SK-N-MC (cell line): ENCODE results near the gene GLI1.
"Not testable (repeated sequence)": the region's sequence is repeated elsewhere in the genome, so short reads cannot be mapped to it uniquely, and the experiment has no call there.

Source experiments
- DNase-seq: peaks from one replicate; pipeline ENCODE4 v3.0.0-alpha.2; 2011; ENCODE audit warnings: low read depth, low spot score
- H3K27ac ChIP-seq: fragments of 200-600 bp; sonication (generic); 2 replicates; pipeline ENCODE4 v1.5.1; 2016; ENCODE audit warnings: mixed run types
- H3K36me3 ChIP-seq: fragments of 200-600 bp; sonication (generic); 2 replicates; pipeline ENCODE4 v1.6.1; 2017; ENCODE audit warnings: antibody characterized with exemption, low read length, mixed read lengths; ENCODE audit not compliant: insufficient read depth
- H3K4me3 ChIP-seq: fragments of 200-600 bp; sonication (generic); 2 replicates; pipeline ENCODE4 v1.5.1; 2016
- H3K9ac ChIP-seq: fragments of 200-600 bp; sonication (generic); 2 replicates; pipeline ENCODE4 v1.8.0; 2017; ENCODE audit warnings: mixed run types, mixed read lengths; ENCODE audit not compliant: insufficient read length
- H3K9me3 ChIP-seq: fragments of 200-600 bp; sonication (generic); 2 replicates; pipeline ENCODE4 v1.6.1; 2017; ENCODE audit warnings: low read depth, mild to moderate bottlenecking, antibody characterized with exemption, low read length, moderate library complexity, mixed read lengths
- EZH2 ChIP-seq: fragments of 200-600 bp; sonication (generic); IDR thresholded peaks from one replicate; pipeline ENCODE4 v1.6.1; 2017; ENCODE audit warnings: antibody characterized with exemption
- FOXP2 ChIP-seq: optimal IDR thresholded peaks from 2 replicates; pipeline ENCODE3; 2011; ENCODE audit warnings: mild to moderate bottlenecking, moderate library complexity; ENCODE audit not compliant: insufficient read depth; ENCODE audit errors: extremely low read length, control extremely low read depth
- POLR2AphosphoS5 ChIP-seq: IDR thresholded peaks from 2 replicates; pipeline ENCODE4 v1.6.1; 2012; ENCODE audit warnings: mild to moderate bottlenecking, low read depth, low read length, borderline replicate concordance

The GLI1 gene

DNA sequence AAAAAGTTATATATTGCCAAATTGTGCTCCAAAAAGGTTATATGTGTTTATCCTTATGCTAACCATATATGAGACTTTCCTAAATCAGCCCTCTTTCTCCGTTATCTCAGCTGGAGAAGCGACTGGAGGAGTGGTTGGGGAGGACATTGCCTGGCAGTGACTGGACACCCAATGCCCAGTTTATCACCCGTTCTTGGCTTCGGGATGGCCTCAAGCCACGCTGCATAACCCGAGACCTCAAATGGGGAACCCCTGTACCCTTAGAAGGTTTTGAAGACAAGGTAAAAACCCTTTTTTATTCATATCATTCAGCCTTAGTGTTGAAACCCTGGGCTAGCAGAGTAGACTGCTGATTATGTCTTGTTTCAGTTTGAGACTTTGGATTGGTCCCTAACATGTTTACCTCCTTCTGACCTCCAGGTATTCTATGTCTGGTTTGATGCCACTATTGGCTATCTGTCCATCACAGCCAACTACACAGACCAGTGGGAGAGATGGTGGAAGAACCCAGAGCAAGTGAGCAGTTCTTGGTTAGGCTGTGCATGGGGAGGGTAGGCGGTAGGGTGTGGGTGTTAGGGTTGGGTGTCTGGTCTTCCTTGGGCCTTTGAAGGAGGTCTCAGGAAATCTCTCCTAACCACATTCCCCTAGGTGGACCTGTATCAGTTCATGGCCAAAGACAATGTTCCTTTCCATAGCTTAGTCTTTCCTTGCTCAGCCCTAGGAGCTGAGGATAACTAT is 52.2 kb downstream of the GLI1 start:
- H3K27ac ChIP-seq = no peak overlapping the region
- no peak overlapping the region for H3K4me3 ChIP-seq
- H3K9me3 ChIP-seq = no peaks in the 10 kb centered on the region
- no peak for DNase-seq
- H3K9ac ChIP-seq = no peak overlapping the region
- peaks cover 81% of the 10 kb centered on the region for H3K36me3 ChIP-seq
- TF ChIP-seq FOXP2 (no peak), EZH2 (no peak), POLR2AphosphoS5 (no peak)

DNA sequence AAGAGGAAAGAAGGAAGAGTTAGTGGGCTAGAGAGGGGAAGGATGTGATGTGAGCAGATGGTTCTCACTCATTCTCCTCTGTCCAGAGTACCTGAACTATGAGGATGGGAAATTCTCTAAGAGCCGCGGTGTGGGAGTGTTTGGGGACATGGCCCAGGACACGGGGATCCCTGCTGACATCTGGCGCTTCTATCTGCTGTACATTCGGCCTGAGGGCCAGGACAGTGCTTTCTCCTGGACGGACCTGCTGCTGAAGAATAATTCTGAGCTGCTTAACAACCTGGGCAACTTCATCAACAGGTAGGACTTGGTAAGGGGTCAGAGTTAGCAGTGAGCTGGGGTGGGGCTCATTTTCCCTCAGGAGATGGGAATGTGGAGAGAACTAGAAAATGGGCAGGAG is 53.1 kb downstream of the GLI1 start:
- Histone ChIP-seq H3K36me3 (peaks cover 90% of the 10 kb centered on the region), H3K27ac (no peak overlapping the region)
- TF ChIP-seq EZH2 = no peak
- no peak for TF ChIP-seq FOXP2
- no peak for TF ChIP-seq POLR2AphosphoS5

DNA sequence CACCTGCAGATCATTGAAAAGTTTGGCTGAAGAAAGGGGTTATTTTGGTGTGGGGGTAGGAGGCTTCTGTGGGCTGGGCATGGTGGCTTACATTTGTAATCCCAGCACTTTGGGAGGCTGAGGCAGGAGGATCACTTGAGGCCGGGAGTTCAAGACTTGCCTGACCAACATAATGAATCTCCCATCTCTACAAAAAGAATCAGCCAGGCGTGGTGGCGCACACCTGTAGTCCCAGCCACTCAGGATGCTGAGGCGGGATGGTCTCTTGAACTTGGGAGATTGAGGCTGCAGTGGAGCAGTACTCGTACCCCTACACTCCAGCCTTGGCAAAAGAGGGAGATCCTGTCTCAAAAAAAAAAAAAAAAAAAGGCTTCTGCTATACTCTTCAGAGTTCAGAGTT is 53.7 kb downstream of the GLI1 start:
- H3K9ac ChIP-seq = no peak overlapping the region
- TF ChIP-seq POLR2AphosphoS5 (no peak), EZH2 (no peak), FOXP2 (no peak)
- 0 out of 2 replicates have a peak overlapping the region, but pooled peaks have one; percentile 25 for H3K27ac ChIP-seq
- no peaks in the 10 kb centered on the region for H3K9me3 ChIP-seq
- no peak for DNase-seq
- no peak overlapping the region for H3K4me3 ChIP-seq
- peaks cover 96% of the 10 kb centered on the region for H3K36me3 ChIP-seq

More for the DNA sequence above, 53.1 kb downstream of the GLI1 start:
- H3K4me3 ChIP-seq = no peak overlapping the region
- no peak for DNase-seq
- no peaks in the 10 kb centered on the region for H3K9me3 ChIP-seq
- no peak overlapping the region for H3K9ac ChIP-seq

DNA sequence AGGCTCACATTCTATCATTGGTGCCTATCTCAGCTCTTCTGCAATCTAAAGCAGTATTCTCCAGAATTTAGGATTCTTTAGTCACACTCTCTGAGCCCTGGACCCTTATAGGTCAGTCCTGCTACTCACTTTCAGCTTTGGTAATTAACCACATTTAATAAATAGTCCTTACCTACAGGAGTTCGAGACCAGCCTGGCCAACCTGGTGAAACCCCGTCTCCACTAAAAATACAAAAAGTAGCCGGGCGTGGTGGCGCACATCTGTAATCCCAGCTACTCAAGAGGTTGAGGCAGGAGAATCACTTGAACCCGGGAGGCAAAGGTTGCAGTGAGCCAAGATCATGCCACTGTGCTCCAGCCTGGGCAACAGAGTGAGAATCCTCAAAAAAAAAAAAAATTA is 54.1 kb downstream of the GLI1 start:
- H3K4me3 ChIP-seq, DNase-seq, H3K9me3 ChIP-seq, H3K9ac ChIP-seq: not testable (repeated sequence)
- Histone ChIP-seq H3K27ac (0 out of 2 replicates have a peak overlapping the region, but pooled peaks have one; percentile 25), H3K36me3 (peaks cover 98% of the 10 kb centered on the region)

DNA sequence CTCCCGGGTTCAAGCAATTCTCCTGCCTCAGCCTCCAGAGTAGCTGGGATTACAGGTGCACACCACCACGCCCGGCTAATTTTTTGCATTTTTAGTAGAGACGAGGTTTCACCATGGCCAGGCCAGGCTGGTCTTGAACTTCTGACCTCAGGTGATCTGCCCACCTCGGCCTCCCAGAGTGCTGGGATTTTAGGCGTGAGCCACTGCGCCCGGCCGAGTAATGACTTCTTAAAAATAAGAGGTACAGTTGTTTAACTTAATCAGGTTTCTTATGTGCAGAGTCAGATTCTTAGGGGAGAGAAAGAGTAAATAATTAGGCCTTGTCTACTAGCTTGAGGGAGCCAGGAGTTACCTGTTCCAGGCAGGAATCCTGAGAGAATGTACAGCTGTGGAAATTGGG is 54.7 kb downstream of the GLI1 start:
- H3K9me3 ChIP-seq, DNase-seq, H3K4me3 ChIP-seq, H3K9ac ChIP-seq: not testable (repeated sequence)
- Histone ChIP-seq H3K27ac (peak overlapping the region; percentile 93; the same call in 1 of the 2 replicates), H3K36me3 (peaks cover 99% of the 10 kb centered on the region)

DNA sequence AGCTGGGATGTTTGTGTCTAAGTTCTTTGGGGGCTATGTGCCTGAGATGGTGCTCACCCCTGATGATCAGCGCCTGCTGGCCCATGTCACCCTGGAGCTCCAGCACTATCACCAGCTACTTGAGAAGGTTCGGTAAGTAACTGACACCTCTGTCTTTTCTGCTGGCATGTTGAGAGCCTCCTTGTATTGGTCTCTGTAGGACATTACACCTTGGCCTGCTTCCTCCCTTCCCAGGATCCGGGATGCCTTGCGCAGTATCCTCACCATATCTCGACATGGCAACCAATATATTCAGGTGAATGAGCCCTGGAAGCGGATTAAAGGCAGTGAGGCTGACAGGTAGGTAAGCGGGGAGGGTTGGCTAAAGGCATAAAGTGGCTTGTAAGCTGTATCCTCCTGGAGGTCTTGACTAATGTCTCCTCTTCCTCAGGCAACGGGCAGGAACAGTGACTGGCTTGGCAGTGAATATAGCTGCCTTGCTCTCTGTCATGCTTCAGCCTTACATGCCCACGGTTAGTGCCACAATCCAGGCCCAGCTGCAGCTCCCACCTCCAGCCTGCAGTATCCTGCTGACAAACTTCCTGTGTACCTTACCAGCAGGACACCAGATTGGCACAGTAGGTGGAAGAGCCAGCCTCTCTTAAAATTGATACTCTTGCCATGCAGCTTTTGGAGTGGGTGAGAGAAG is 55.3 kb downstream of the GLI1 start:
- H3K36me3 ChIP-seq = peaks cover 99% of the 10 kb centered on the region
- H3K27ac ChIP-seq = peak overlapping the region; percentile 93
- DNase-seq = no peak
- TF ChIP-seq POLR2AphosphoS5 = no peak
- no peak for TF ChIP-seq EZH2
- TF ChIP-seq FOXP2 = no peak
- H3K9me3 ChIP-seq = no peaks in the 10 kb centered on the region
- no peak overlapping the region for H3K4me3 ChIP-seq
- H3K9ac ChIP-seq = no peak overlapping the region

DNA sequence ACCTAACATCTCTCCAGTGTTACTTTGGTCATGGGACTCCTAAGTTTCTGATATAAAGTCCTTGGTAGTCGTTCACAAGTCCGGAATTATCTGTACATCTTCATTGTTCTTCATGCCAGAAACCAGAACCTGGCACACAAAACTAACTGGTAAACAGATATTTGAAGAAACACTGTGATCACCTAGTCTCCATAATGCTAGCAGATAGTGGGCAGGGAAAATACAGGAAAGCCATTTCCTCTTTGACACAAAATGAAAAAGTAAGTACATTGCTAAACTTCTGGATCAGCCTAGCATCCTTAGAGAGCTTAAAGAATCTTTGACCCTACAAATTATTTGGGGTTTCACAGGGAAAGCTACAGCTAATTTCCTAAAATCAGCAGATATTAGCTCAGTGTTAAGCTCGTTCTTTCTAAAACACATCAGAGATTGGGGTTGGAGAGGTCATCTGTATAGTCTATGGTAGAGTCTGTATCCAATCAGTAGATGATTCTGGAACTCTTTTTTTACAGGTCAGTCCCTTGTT is 55.9 kb downstream of the GLI1 start:
- peaks cover 95% of the 10 kb centered on the region for H3K36me3 ChIP-seq
- H3K9ac ChIP-seq = no peak overlapping the region
- no peaks in the 10 kb centered on the region for H3K9me3 ChIP-seq
- no peak for TF ChIP-seq FOXP2
- TF ChIP-seq POLR2AphosphoS5 = no peak; the same call in 1 of the 2 replicates
- no peak overlapping the region for H3K4me3 ChIP-seq
- peak overlapping the region; percentile 93 for H3K27ac ChIP-seq
- no peak for DNase-seq

DNA sequence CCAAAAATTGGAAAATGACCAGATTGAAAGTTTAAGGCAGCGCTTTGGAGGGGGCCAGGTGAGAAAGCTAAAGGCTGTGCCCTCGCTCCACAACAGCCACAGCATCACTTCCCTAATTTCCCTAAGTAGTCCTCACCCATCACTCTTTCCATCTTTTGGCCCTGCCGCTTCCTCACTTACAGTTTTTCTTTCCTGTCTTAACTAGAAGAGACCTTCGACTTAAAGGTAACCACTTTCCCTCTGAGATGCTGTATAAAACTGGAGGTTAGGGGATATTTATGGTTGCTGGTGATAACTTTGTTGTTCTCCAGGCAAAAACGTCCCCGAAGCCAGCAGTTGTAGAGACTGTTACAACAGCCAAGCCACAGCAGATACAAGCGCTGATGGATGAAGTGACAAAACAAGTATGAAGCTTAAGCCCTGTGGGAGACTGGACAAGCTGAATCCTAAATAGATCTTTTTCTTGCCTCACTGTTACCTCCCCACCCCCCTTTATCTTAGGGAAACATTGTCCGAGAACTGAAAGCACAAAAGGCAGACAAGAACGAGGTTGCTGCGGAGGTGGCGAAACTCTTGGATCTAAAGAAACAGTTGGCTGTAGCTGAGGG is 56.5 kb downstream of the GLI1 start:
- H3K4me3 ChIP-seq = no peak overlapping the region
- no peak overlapping the region for H3K9ac ChIP-seq
- peak overlapping the region; percentile 93 for H3K27ac ChIP-seq
- DNase-seq = no peak
- H3K9me3 ChIP-seq = no peaks in the 10 kb centered on the region
- no peak for TF ChIP-seq EZH2
- TF ChIP-seq FOXP2 = no peak
- no peak for TF ChIP-seq POLR2AphosphoS5
- peaks cover 91% of the 10 kb centered on the region for H3K36me3 ChIP-seq
